DOHH2 (cell line): ENCODE data around the gene OBSCN.

Source experiments
- CTCF ChIP-seq: fragments of 200-600 bp; sonication (generic); IDR thresholded peaks from one replicate; pipeline ENCODE4 v1.5.1; 2014; ENCODE audit warnings: antibody characterized with exemption, mild to moderate bottlenecking, low read depth, low read length; ENCODE audit not compliant: poor library complexity, severe bottlenecking
- EZH2phosphoT487 ChIP-seq: fragments of 200-600 bp; sonication (generic); IDR thresholded peaks from 2 replicates; pipeline ENCODE4 v1.6.1; 2017; ENCODE audit warnings: borderline replicate concordance, mild to moderate bottlenecking, antibody characterized with exemption, low read length, moderate library complexity, mixed read lengths

GRCh38 chr1:228387321-228387720 lies 179.5 kb downstream of the OBSCN start:
- TF ChIP-seq CTCF (no peak), EZH2phosphoT487 (no peak)
